ENCODE results near the gene GAB2.
"Not testable (repeated sequence)": the region's sequence is repeated elsewhere in the genome, so short reads cannot be mapped to it uniquely, and the experiment has no call there.

The GAB2 gene

DNA sequence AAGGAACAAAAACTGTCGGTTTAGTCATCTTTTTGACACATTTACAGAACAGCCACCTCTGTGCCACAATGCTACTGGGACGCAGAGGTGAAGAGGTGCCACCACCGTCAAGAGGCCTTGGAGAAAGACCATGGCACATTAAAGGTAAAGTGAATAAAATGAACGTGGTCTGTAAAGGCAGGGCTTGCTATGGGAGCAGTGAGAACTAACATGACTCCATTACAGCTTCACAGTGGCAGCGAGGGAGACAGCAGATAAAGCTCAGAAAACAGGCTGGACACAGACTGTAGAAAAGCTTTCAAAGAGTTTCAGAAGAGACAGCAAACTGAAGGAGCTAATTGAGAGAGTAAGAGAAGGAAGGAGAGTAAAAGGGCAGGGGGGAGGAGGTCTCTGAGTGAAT lies 102.9 kb downstream of the GAB2 start:
- no peak for DNase-seq

DNA sequence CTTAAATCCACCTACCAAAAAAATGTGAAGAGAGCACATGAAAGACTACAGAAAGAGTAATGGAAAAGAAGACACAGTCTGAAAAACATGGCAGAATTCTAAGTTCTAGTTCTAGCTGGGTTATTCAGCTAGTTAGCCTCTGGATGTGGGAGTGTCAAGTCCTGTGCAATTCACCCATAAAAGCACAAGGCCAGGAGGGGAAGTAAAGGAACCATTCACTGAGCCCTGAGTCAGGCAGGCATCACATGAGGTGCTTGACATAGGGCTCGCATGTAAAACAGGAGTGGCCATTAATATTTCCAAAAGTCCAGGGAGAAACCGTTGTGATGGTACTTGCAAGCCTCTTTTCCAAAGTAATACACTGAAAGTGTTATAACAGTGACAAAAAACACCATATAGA lies 103.7 kb downstream of the GAB2 start:
- DNase-seq, result no peak

DNA sequence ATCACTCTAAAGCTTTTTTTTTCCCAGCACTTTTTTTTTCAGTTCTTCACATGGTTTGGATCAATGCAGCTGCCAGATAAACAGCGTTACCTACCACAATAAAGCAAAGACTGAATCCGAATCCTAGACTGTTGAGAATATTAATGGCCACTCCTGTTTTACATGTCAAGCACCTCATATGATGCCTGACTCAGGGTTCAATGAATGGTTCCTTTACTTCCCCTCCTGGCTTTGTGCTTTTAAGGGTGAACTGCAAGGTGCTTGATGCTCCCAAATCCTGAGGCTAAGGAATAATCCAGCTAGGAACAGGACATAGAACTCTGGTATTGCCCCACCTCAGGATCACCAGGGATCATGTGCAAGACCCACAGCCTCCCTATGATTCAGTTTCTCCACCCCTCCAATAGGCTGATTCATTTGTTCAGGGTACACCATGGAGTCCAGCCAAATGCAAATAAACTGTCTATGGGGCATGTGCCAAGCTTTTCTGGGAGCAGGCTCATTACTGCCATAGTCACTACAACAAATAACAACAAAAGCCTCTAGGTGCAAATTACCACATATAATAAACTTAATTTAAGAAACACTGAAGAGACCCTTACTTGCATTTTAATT lies 104.3 kb downstream of the GAB2 start:
- peak in 27 of 56 donors; percentile 5 to 69 (median 34) for DNase-seq

DNA sequence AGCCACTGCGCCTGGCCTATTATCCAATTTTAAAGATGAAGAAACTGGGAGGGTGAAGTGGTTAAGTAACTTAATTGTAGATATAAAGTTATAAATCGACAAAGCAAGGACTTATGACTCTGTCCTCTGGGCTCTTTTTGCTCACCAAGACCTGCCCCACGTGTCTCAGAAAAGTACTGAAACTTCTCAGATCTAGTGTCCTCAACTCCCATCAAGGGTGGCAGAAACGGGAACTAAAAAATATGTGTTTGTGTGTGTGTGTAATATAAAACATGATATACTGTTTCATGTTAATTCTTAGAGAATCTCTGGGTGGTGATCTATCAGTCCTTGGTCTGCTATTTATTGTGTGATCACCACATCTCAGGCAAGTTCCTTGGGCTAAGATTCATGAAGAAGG lies 104.9 kb downstream of the GAB2 start:
- DNase-seq, result no peak

DNA sequence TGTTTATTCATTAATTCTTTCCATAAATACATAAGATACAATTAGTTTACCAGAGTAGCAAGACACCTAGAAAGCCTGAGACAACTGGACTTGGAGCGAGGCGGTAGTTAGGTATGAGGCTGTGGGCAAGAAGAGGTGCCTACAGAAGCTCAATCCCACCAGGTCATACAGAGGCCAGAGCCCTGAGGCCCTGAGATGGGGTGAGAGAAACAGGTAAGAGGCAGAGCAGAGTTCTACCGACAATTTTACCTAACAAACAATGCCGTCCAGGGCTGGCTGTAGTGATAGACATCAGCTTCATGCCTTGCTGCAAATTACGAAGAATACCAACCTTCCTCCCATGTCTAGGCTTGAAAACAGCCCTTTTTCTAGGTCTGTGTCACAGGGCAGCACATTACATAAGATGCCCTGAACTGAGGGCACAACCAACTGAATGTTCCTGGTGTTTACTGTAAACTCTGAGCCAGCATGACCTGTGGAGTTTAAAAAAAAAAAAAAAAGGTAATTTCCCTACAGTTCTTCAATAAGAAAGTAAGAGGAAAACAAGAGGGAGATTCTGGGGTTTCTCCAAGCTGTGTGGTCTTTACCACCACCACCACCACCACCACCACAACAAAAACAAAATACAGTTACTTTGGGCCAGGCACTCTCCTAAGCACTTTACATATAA lies 105.8 kb downstream of the GAB2 start:
- DNase-seq, result no peak

DNA sequence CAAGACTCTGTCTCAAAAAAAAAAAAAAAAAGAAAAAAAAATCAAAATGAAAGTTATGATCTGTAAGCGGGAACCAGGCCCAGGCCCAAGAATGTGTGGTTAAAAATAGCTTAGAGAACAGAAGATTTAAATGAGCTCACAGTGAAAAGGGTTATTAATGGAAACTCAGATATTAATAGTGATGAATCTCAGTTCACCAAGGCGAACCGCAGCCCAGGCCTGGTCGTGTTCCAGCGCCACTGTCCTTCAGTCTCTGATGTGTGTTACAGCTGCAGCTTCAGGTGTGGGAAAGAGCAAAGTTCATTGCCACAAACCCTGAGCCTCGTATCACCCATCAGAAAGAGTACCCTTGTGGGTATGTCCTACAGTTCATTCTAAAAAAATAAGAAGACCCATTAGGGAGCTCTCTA lies 107.1 kb downstream of the GAB2 start:
- peak in 1 of 56 donors; percentile 15 for DNase-seq

DNA sequence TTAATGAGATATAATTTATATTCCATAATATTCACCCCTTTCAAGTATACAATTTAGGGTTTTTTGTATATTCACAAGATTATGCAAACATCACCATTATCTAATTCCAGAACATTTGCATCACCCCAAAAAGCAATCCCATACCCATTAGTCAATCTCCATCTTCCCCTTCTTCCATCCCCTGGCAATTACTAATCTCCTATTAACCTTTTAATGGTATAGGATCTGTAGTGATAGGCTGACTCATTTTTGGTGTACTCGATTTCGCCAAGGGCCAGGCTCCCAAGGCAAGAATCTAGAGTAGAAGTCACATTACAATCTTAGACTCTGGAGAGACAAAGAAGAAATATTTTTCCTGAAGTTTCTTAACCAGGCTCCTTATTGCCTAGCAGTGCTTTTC lies 113.4 kb downstream of the GAB2 start:
- no peak for DNase-seq

DNA sequence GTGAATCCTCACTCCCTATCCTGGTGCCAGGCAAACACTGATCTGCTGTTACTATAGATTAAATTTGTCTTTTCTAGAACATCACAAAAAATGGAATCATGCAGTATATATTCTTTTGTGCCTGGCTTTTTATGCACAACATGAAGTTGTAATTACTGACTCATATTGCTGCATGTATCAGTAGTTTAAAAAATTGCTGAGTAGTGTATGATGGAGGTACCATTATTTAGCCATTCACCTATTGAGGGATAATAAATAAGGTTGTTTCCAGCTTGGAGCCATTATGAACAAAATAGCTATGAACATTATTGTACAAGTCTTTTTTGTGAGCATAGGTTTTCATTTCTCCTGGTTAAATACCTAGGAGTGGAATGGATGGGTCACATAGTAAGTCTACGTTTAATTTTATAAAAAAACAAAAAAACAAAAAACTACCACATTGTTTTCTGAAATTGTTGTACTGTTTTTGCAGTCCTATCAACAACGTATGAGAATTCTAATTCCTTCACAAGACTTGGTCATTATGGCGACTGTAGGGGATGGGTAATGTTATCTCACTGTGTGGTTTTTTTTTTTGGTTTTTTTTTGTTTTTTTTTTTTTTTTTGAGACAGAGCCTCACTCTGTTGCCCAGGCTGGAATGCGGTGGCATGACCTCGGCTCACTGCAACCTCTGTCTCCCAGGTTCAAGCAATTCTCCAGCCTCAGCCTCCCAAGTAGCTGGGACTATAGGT lies 117.3 kb downstream of the GAB2 start:
- DNase-seq, result no peak

DNA sequence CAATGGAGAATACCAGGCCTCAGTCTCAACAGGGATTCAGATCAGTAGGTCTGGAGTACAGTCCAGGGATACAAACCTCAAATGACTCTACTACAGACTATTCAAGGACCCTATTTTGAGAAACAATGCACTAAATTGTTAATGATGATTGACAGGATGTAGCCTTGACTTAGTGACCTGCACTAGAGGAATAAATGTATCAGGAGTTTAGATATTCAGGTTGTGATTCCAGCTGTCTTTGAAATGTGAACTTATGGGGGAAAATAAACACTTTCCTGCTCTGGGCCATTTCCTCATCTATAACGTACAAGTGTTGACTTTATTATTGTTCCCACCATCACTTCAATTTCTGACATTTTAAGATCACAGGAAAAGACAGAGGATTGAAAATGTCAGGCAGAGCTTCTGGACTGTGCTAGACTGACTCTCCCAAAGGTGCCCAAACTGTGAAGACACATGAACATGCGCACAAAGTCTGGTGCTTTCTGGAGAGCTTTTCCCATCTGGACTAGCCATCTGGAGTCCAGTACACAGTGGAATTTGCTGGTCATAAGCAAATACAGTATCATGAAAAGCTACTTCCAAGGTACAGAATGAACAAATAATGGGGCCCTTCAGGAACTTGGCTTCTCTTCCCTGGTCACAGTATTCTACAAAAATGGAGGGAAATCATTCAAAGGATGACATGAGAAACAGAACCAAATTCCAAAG lies 118.5 kb downstream of the GAB2 start:
- no peak for DNase-seq

DNA sequence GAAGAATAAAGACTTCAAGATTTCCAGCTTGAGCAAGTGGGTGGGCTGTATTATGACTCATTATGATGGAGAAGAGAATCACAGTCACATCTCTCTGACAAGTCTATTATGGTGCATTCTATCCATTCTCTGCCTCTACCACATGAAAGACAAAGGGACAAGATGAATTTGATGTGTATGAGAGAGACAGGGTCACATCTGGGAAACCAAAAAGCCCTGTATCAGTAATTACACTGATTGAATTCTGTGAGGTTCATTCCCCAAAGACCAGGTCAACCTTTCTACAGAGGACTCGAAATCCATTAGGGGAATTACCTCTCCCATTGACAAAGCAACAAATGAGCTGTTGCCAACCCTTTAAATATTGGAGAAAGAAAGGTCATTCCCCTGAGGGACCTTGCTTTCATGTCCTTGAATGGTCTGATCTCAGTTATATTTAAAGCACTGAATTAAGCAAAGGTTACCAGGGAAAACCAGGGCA lies 119.3 kb downstream of the GAB2 start:
- no peak for DNase-seq

DNA sequence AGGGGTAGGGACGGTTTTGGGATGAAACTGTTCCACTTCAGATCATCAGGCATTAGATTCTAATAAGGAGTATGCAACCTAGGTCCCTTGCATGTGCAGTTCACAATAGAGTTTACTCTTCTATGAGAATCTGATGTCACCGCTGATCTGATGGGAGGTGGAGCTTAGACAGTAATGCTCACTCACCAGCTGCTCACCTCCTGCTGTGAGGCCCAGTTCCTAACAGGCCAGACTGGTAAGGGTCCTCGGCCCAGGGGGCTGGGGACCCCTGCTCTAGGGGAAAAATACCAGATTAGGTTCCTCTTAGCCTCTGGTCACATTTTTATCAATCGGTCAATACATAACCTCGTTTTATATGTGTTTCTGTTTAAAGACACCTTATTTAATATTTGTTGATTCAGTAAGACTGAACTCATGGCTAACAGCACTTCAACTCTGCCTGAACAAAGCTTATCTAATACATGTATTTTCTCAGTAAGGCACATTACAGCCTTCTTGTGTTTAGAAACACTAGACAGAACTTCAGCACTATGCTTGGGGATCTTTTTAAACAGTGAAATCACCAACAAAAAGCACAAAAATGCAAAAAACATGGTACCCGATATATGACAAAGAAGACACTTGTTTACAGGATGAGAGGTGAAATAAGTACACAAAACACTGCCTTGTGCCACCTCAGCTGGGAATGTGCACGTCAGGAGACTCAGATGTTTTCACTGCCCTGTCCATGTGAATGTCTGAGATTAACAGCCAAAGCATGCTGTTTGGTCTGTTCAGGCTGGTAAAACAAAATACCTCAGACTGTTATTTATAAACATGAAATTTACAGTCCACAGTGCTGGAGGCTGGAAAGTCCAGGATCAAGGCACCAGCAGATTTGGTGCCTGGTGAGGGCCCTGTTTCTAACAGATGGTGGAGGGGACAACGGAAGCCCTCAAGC lies 121.4 kb downstream of the GAB2 start:
- no peak for DNase-seq

DNA sequence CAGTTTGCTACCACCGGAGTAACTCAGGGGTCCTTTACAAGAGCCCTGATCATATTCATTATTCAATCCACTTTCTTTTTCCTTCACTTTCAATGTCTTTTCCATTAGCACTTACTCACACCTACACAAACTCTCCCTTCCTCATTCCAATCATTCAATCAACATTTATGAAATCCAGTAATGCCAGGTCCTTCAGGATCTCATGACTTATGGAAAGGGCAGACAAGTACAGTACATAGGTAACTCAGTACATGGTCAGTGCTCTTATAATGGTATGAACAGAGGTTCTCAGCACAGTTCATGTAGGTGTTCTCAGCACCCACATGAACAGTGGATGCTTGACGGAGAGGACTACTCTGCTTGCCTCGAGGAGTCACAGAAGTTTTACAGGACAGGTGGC lies 122.3 kb downstream of the GAB2 start:
- DNase-seq, result no peak

DNA sequence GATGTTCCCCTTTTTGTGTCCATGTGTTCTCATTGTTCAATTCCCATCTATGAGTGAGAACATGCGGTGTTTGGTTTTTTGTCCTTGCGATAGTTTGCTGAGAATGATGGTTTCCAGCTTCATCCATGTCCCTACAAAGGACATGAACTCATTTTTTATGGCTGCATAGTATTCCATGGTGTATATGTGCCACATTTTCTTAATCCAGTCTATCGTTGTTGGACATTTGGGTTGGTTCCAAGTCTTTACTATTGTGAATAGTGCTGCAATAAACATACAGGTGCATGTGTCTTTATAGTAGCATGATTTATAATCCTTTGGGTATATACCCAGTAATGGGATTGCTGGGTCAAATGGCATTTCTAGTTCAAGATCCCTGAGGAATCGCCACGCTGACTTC lies 123.5 kb downstream of the GAB2 start:
- not testable (repeated sequence) for DNase-seq

DNA sequence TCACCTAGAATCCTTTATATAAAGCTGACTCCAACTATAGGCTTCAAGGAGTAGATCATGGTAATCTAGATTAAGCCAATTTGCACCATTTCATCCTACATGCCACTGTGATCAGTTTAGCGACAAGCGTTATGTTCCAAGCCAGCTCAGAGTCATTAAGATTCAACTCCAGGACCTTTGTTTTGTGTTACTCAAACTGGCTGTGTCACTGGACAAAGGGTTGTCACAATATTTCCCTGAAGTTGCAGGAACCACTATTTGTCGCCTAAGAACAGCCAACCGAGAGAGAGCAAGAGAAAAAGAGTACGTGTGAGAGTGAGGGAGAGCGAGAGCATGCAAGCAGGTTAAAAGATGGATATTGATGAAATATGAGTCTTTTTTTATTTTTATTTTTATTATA lies 124.1 kb downstream of the GAB2 start:
- no peak for DNase-seq

DNA sequence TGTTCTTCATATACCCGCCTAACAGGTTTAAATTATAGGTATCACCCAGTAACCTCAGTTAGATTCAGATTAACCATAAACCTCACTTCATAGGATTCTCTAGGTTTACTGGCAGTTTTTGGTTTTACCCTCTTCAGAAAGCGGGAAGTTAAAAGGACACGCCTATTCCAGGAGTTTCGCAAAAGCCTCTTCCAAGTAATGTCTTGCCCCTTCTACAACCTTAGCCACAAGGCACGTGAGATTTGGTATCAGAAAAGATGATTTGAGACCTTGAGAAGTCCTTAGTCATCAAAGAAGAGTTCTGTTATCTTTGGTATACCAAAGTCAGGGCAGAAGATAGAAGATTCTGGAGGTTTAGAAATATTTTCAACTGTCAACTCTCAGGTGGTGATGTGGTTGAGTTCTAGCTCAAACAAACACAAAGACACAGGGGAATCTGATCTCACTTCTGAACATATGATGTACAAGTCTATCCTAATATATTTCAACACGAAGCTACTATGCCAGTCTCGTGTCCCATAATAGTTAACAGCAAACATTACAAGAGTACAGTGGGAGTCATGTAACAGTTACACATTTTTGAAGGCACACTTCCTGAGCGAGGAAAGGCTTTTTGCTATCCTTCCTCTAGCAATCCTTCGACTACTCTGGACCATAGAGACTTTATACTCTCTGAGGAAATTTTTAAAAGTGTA lies 125.4 kb downstream of the GAB2 start:
- DNase-seq, result no peak

DNA sequence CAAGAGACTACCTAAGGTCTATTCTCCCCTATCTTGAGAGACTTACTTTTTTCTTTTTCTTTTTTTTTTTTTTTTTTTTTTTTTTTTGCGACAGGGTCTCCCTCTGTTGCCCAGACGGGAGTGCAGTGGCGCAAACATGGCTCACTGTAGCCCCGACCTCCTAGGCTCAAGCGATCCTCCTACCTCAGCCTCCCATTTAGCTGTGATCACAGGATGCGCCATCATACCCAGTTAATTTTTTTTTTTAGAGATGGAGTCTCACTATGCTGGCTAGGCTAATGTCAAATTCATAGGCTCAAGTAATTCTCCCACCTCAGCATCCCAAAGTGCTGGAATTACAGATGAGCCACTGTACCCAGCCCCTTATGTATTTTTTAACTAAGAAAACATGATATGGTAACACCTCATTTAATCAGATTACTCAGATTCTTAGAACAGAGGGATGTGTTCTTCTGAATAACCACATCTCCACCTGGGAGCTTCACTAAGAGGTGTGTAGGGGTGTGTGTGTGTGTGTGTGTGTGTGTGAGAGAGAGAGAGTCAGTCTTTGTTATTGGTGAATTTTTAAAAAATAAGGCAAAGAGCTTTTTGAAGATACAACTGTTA lies 126.0 kb downstream of the GAB2 start:
- DNase-seq, result no peak

DNA sequence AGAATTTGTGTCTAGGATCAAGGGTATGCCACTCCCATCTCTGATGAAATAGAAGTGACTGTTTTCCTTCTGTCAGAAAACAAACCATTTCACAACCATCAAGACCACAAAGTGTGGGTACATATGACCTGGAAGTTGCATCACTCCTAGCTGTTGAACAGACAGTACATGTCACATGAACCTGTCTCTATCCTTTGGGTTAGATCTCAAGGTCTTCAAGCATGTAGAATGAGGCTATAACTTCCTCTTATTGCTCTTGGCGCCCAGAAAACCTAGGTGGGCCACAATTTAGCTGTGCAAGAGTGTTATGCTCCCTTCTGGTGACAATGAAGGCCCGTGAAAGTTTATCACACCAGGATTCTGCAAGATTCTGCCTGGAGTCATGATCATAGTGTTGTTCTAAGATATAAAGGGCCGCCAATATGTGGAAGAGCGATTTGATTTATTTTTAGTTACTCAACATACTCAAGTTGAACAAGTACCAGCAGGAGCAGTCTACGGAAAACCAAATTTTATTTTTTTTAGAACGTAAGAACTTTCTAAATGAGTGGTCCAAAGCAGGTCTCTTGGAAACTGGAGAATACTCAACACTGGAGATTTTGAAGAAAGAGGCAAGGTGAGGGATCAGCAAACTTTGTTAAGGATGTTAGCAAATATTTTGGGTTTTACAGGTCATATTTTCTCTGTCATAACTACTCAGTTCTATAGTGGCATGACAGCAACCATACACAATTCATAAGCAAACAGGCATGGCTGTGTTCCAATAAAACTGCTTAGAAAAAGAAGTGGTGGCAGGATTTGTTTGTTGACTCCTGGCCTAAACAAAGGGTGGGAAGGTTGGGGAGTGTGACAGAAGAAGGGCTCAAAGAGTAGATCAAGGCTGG lies 127.1 kb downstream of the GAB2 start:
- DNase-seq, result no peak

DNA sequence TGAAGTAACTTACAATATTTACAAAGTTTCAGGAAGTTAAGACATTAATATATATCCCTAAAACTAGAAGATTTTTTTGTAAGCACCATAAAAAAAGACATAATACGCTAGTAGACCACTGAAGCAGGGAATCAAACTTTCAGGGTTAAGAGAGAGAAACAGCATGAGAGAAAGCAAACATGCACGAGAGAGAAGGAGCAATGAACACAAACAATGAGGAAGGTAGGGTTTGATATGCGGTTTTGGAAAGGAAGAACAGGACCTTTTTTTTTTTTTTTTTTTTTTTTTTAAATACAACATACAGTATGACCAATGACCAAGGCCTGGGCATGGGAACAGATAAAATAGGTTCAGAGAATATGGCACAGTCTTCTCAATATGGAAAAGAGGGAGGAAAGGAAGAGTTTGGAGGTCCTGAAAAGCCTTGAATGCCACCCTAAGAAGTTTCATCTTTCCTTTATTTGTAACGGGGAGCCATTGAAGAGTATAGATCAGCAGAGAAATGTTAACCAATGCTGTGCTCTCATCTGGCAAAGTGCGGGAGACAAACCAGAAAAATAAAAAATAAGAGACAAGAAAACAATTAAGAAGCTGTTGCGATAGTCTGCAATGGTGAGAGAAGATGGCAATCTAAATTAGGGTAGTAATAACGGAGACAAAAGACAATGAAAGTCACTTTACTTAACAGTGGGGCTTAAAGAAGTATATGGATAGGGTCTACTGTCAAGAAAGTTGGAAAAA lies 127.9 kb downstream of the GAB2 start:
- DNase-seq, result no peak
